Activated T-cell treated with anti-CD3 and anti-CD28 coated beads, Interleukin-2, amount 50 U/mL, for 72 hours (primary cell): ENCODE data around the gene VPS13D. TPM values are rescaled to one million over a fixed set of nuclear protein-coding genes. Genes with fewer than 3 reads are reported as not detected.

Experiments
- ATAC-seq, 2 donors: fragments of 150-1000 bp; cut with Tn5 transposase; replicated peaks in 1 of 2; 2 replicates each; pipeline ENCODE4 v1.10.0; 2021; ENCODE audit warnings: moderate library complexity in 2 of 2, mild to moderate bottlenecking in 1 of 2
- DNase-seq, 2 donors: peaks; one replicate each; pipeline ENCODE4 v3.0.0; 2021 to 2022; ENCODE audit warnings: mixed read lengths in 1 of 2
- H3K27ac Mint-ChIP-seq: one replicate; pipeline ENCODE4 v1.8.0; 2022; ENCODE audit warnings: mild to moderate bottlenecking, moderate library complexity, mixed read lengths
- H3K27me3 Mint-ChIP-seq: one replicate; pipeline ENCODE4 v1.8.0; 2022; ENCODE audit warnings: low read depth, mixed read lengths
- H3K36me3 Mint-ChIP-seq, 2 donors: one replicate each; pipeline ENCODE4 v1.8.0; 2022; ENCODE audit warnings: mixed read lengths in 2 of 2, mild to moderate bottlenecking in 1 of 2; ENCODE audit not compliant: insufficient read depth in 2 of 2
- H3K4me1 Mint-ChIP-seq: one replicate; pipeline ENCODE4 v1.8.0; 2022; ENCODE audit warnings: low read depth, mixed read lengths
- H3K4me3 Mint-ChIP-seq, 2 donors: one replicate each; pipeline ENCODE4 v1.8.0; 2022; ENCODE audit warnings: mild to moderate bottlenecking in 2 of 2, mixed read lengths in 2 of 2, moderate library complexity in 2 of 2
- H3K9me3 Mint-ChIP-seq, 2 donors: one replicate each; pipeline ENCODE4 v1.8.0; 2022; ENCODE audit warnings: mixed read lengths in 2 of 2
- total RNA-seq, 2 donors: library from RNA; stranded (reverse); gene quantifications; one replicate each; pipeline ENCODE4 v1.2.3, GENCODE V29; 2022

Gene VPS13D
- total RNA-seq, 2 donors from 2014 or later: 36.0 to 40.5 TPM

- Mint-ChIP-seq H3K4me3 (no peak overlapping the region), H3K36me3 (no peaks in the 10 kb centered on the region), H3K27me3 (no peaks in the 10 kb centered on the region), H3K4me1 (peaks cover 13% of the 10 kb centered on the region), H3K9me3 (no peaks in the 10 kb centered on the region), H3K27ac (no peak overlapping the region)
- no peak for ATAC-seq
- no peak for DNase-seq
Observed at GRCh38 chr1:12549460-12550349, 319.9 kb downstream of the VPS13D start.

GRCh38 chr1:12551584-12551983 lies 321.8 kb downstream of the VPS13D start:
- no peaks in the 10 kb centered on the region for H3K9me3 Mint-ChIP-seq
- ATAC-seq (no peak), DNase-seq (no peak)
- peaks cover 9% of the 10 kb centered on the region for H3K4me1 Mint-ChIP-seq
- no peaks in the 10 kb centered on the region for H3K27me3 Mint-ChIP-seq
- H3K36me3 Mint-ChIP-seq: no peaks in the 10 kb centered on the region
- H3K4me3 Mint-ChIP-seq: no peak overlapping the region
- H3K27ac Mint-ChIP-seq: no peak overlapping the region

GRCh38 chr1:12552111-12552888 lies 322.5 kb downstream of the VPS13D start:
- no peak overlapping the region for H3K4me3 Mint-ChIP-seq
- H3K9me3 Mint-ChIP-seq: no peaks in the 10 kb centered on the region
- DNase-seq (no peak), ATAC-seq (no peak)
- H3K27me3 Mint-ChIP-seq: no peaks in the 10 kb centered on the region
- no peaks in the 10 kb centered on the region for H3K36me3 Mint-ChIP-seq
- no peak overlapping the region for H3K27ac Mint-ChIP-seq
- H3K4me1 Mint-ChIP-seq: peaks cover 9% of the 10 kb centered on the region

GRCh38 chr1:12552951-12553921 lies 323.4 kb downstream of the VPS13D start:
- no peak for ATAC-seq
- no peak for DNase-seq
- Mint-ChIP-seq H3K4me1 (peaks cover 9% of the 10 kb centered on the region), H3K36me3 (no peaks in the 10 kb centered on the region), H3K27me3 (no peaks in the 10 kb centered on the region), H3K9me3 (no peaks in the 10 kb centered on the region), H3K27ac (no peak overlapping the region), H3K4me3 (no peak overlapping the region)

GRCh38 chr1:12553963-12554362 lies 324.1 kb downstream of the VPS13D start:
- Mint-ChIP-seq H3K4me1 (peaks cover 9% of the 10 kb centered on the region), H3K36me3 (no peaks in the 10 kb centered on the region), H3K9me3 (no peaks in the 10 kb centered on the region), H3K27ac (no peak overlapping the region), H3K4me3 (no peak overlapping the region), H3K27me3 (no peaks in the 10 kb centered on the region)
- no peak for ATAC-seq
- DNase-seq: no peak

- peaks cover 7% of the 10 kb centered on the region for H3K4me1 Mint-ChIP-seq
- no peak for ATAC-seq
- no peaks in the 10 kb centered on the region for H3K36me3 Mint-ChIP-seq
- no peak for DNase-seq
- no peak overlapping the region for H3K4me3 Mint-ChIP-seq
- H3K27ac Mint-ChIP-seq: no peak overlapping the region
- H3K9me3 Mint-ChIP-seq: no peaks in the 10 kb centered on the region
- no peaks in the 10 kb centered on the region for H3K27me3 Mint-ChIP-seq
Observed at GRCh38 chr1:12554521-12555305, 324.9 kb downstream of the VPS13D start.

- H3K27ac Mint-ChIP-seq: no peak overlapping the region
- no peak for ATAC-seq
- no peak overlapping the region for H3K4me3 Mint-ChIP-seq
- DNase-seq: no peak
- peaks cover 5% of the 10 kb centered on the region for H3K4me1 Mint-ChIP-seq
- no peaks in the 10 kb centered on the region for H3K9me3 Mint-ChIP-seq
- no peaks in the 10 kb centered on the region for H3K27me3 Mint-ChIP-seq
- no peaks in the 10 kb centered on the region for H3K36me3 Mint-ChIP-seq
Observed at GRCh38 chr1:12555411-12556367, 325.9 kb downstream of the VPS13D start.

GRCh38 chr1:12556368-12556930 lies 326.6 kb downstream of the VPS13D start:
- Mint-ChIP-seq H3K9me3 (no peaks in the 10 kb centered on the region), H3K27me3 (no peaks in the 10 kb centered on the region), H3K27ac (no peak overlapping the region), H3K4me1 (peaks cover 5% of the 10 kb centered on the region), H3K4me3 (no peak overlapping the region), H3K36me3 (no peaks in the 10 kb centered on the region)
- ATAC-seq: no peak
- DNase-seq: no peak

GRCh38 chr1:12556957-12557935 lies 327.4 kb downstream of the VPS13D start:
- peaks cover 0 to 2% of the 10 kb centered on the region in 2 donors for H3K36me3 Mint-ChIP-seq
- ATAC-seq (no peak), DNase-seq (no peak)
- H3K9me3 Mint-ChIP-seq: peaks cover under 1% of the 10 kb centered on the region in 2 donors
- no peaks in the 10 kb centered on the region for H3K27me3 Mint-ChIP-seq
- no peak overlapping the region for H3K27ac Mint-ChIP-seq
- peaks cover 5% of the 10 kb centered on the region for H3K4me1 Mint-ChIP-seq
- H3K4me3 Mint-ChIP-seq: no peak overlapping the region

DNA sequence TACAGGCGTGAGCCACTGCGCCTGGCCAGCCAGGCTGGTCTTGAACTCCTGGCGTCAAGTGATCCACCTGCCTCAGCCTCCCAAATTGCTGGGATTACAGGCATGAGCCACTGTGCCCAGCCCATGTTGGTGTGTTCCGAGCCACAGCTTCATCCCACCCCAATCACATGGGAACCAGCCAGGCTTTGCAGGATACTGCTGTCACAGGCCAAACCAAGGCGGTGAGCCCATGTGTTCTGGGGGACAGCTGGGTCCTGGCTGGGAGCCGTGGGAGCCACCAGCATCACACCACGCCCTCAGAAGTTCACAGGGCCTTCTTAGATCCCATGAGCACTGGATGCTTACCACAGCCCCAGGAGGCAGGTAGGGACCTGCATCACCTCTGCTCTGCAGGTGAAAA lies 331.3 kb downstream of the VPS13D start:
- no peak overlapping the region for H3K27ac Mint-ChIP-seq
- peaks cover 5% of the 10 kb centered on the region for H3K4me1 Mint-ChIP-seq
- H3K36me3 Mint-ChIP-seq: peaks cover 13 to 25% of the 10 kb centered on the region in 2 donors
- no peak for DNase-seq
- no peaks in the 10 kb centered on the region for H3K27me3 Mint-ChIP-seq
- no peak overlapping the region for H3K4me3 Mint-ChIP-seq
- H3K9me3 Mint-ChIP-seq: peaks cover 13 to 18% of the 10 kb centered on the region in 2 donors
- ATAC-seq: no peak
